Adrenal gland (tissue), 5 donors: ENCODE data around the gene C16orf87.

ENCODE experiments used
- POLR2A ChIP-seq, 2 donors: fragments of 450-650 bp; IDR thresholded peaks; one replicate each; pipeline ENCODE4 v1.6.1; 2017; ENCODE audit warnings: antibody characterized with exemption in 2 of 2, mild to moderate bottlenecking in 2 of 2, moderate library complexity in 1 of 2
- TF ChIP-seq, protein P1 (sequence below), 6 experiments: fragments of 450-650 bp in 4 of 6; fragments of 200-600 bp in 2 of 6; sonication (generic) in 1 of 6; IDR thresholded peaks; 1 replicate in 5 of 6; 2 replicates in 1 of 6; pipeline versions ENCODE4 v1.5.1 to v1.8.0; 2016 to 2021; ENCODE audit warnings: antibody characterized with exemption in 6 of 6, mild to moderate bottlenecking in 2 of 6, moderate library complexity in 1 of 6
- donor health status: DM: no; HTN: no; CAD: no.

DNA sequence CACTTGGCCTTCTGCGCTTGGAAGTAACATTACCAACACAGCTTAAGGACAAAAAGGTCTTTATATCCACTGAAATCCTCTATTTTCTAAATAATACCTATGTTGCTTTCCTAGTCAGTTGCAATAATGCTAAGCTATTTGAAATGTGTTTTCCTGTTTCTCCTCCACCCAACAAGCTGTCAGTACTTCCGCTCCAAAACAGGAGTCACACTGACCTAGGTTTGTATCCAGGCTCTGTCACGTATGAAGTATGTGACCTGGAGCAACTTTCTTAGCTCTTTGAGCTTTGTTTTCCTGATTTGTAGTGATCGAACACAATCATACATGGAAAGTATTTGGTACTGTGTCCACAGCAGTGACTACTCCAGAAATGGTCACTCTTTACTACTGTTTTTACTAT, 58.5 kb downstream of the C16orf87 start:
- TF ChIP-seq, protein P1, sequence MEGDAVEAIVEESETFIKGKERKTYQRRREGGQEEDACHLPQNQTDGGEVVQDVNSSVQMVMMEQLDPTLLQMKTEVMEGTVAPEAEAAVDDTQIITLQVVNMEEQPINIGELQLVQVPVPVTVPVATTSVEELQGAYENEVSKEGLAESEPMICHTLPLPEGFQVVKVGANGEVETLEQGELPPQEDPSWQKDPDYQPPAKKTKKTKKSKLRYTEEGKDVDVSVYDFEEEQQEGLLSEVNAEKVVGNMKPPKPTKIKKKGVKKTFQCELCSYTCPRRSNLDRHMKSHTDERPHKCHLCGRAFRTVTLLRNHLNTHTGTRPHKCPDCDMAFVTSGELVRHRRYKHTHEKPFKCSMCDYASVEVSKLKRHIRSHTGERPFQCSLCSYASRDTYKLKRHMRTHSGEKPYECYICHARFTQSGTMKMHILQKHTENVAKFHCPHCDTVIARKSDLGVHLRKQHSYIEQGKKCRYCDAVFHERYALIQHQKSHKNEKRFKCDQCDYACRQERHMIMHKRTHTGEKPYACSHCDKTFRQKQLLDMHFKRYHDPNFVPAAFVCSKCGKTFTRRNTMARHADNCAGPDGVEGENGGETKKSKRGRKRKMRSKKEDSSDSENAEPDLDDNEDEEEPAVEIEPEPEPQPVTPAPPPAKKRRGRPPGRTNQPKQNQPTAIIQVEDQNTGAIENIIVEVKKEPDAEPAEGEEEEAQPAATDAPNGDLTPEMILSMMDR (IDR thresholded peaks at IDR 0.05), result no peak
- no peak for TF ChIP-seq POLR2A (IDR thresholded peaks at IDR 0.05)
